Breast epithelium (tissue), 3 donors: ENCODE results near the gene TRPV2.

Source experiments
- CTCF ChIP-seq, 3 donors: fragments of 450-650 bp; IDR thresholded peaks; one replicate each; pipeline ENCODE4 v1.5.1; 2016 to 2017; ENCODE audit warnings: antibody characterized with exemption in 3 of 3, mild to moderate bottlenecking in 3 of 3, moderate library complexity in 3 of 3
- POLR2AphosphoS5 ChIP-seq, 3 donors: sonication (generic); formaldehyde crosslinking; IDR thresholded peaks; one replicate each; pipeline ENCODE4 v1.6.1; 2017; ENCODE audit warnings: antibody characterized with exemption in 3 of 3

- no peak for TF ChIP-seq CTCF (IDR thresholded peaks at IDR 0.05)
- no peak for TF ChIP-seq POLR2AphosphoS5 (IDR thresholded peaks at IDR 0.05)
Observed at GRCh38 chr17:16479264-16479663, 63.9 kb downstream of the TRPV2 start.
